H1 (cell line): ENCODE results near the gene PDE8B. TPM values are rescaled to one million over a fixed set of nuclear protein-coding genes. Genes with fewer than 3 reads are reported as not detected.

ENCODE experiments used
- CTCF ChIA-PET: fragments of 300-600 bp; sonication (Branson Sonifier 250); formaldehyde crosslinking; loops from one replicate; lab custom pipeline; 2021; ENCODE audit not compliant: partially characterized antibody; lab: Charles Lee
- POLR2A ChIA-PET: fragments of 300-600 bp; sonication (Branson Sonifier 250); formaldehyde crosslinking; loops from one replicate; lab custom pipeline; 2021; ENCODE audit warnings: inconsistent platforms; ENCODE audit not compliant: partially characterized antibody; lab: Charles Lee
- DNase-seq, 2 experiments: peaks; one replicate each; pipeline versions ENCODE4 v3.0.0 to v3.0.0-alpha.2; 2010 to 2022; ENCODE audit warnings: low spot score in 2 of 2, low read depth in 1 of 2, mixed read lengths in 1 of 2
- FAIRE-seq: peaks from 2 replicates; lab custom pipeline; 2011; peaks lifted over from hg19 to GRCh38; lab: Jason Lieb, UNC
- H2AFZ ChIP-seq: 2 replicates; pipeline ENCODE4 v1.8.1; 2012; ENCODE audit warnings: low read length, inconsistent platforms
- H2AK5ac ChIP-seq: 2 replicates; pipeline ENCODE4 v1.6.1; 2013; ENCODE audit warnings: low read depth, low read length
- H2BK120ac ChIP-seq: replicated peaks from 2 replicates; pipeline ENCODE3; 2013; ENCODE audit warnings: low read depth, low read length, inconsistent platforms
- H2BK12ac ChIP-seq: 2 replicates; pipeline ENCODE4 v1.6.1; 2013; ENCODE audit warnings: low read depth, low read length
- H2BK15ac ChIP-seq: 2 replicates; pipeline ENCODE4 v1.6.1; 2013; ENCODE audit warnings: low read length
- H2BK20ac ChIP-seq: 2 replicates; pipeline ENCODE4 v1.6.1; 2013; ENCODE audit warnings: low read length
- H2BK5ac ChIP-seq: 2 replicates; pipeline ENCODE4 v1.6.1; 2013; ENCODE audit warnings: low read depth, low read length
- H3K14ac ChIP-seq: 2 replicates; pipeline ENCODE4 v1.6.1; 2013; ENCODE audit warnings: inconsistent platforms; ENCODE audit not compliant: insufficient read length
- H3K18ac ChIP-seq: 2 replicates; pipeline ENCODE4 v1.6.1; 2013; ENCODE audit warnings: low read length; ENCODE audit errors: extremely low read depth
- H3K23ac ChIP-seq: 2 replicates; pipeline ENCODE4 v1.6.1; 2013; ENCODE audit warnings: inconsistent platforms; ENCODE audit not compliant: insufficient read length
- H3K23me2 ChIP-seq: 2 replicates; pipeline ENCODE4 v1.6.1; 2013; ENCODE audit warnings: low read depth, low read length
- H3K27ac ChIP-seq: 2 replicates; pipeline ENCODE4 v1.6.1; 2011; ENCODE audit warnings: low read depth, low read length, inconsistent platforms
- H3K27me3 ChIP-seq, 4 experiments: replicated peaks in 1 of 4; 1 replicate in 1 of 4; 2 replicates in 3 of 4; pipeline versions ENCODE4 v1.6.1 to v1.8.1; 2011 to 2013; ENCODE audit warnings: low read length in 3 of 4, mild to moderate bottlenecking in 3 of 4, inconsistent platforms in 2 of 4, mixed read lengths in 2 of 4, moderate library complexity in 1 of 4; ENCODE audit not compliant: control insufficient read depth in 3 of 4, insufficient read depth in 3 of 4; ENCODE audit errors: extremely low read depth in 1 of 4
- H3K36me3 ChIP-seq, 4 experiments: 2 replicates each; pipeline versions ENCODE4 v1.6.1 to v1.8.1; 2011 to 2013; ENCODE audit warnings: mild to moderate bottlenecking in 4 of 4, low read length in 3 of 4, moderate library complexity in 2 of 4, control low read depth in 1 of 4, inconsistent platforms in 1 of 4; ENCODE audit not compliant: insufficient read depth in 4 of 4, control insufficient read depth in 2 of 4
- H3K4ac ChIP-seq: replicated peaks from 2 replicates; pipeline ENCODE3; 2013; ENCODE audit warnings: low read length, low read depth, mixed read lengths, inconsistent platforms; ENCODE audit not compliant: insufficient read length
- H3K4me1 ChIP-seq, 4 experiments: replicated peaks in 1 of 4; 1 replicate in 1 of 4; 2 replicates in 3 of 4; pipeline versions ENCODE4 v1.6.1 to v1.8.1; 2011 to 2013; ENCODE audit warnings: low read length in 3 of 4, inconsistent platforms in 2 of 4, mixed read lengths in 1 of 4; ENCODE audit not compliant: insufficient read depth in 4 of 4, control insufficient read depth in 3 of 4
- H3K4me2 ChIP-seq, 2 experiments: 2 replicates each; pipeline versions ENCODE4 v1.6.1 to v1.8.1; 2011 to 2013; ENCODE audit warnings: low read depth in 2 of 2, low read length in 2 of 2, control low read depth in 1 of 2, inconsistent platforms in 1 of 2, mild to moderate bottlenecking in 1 of 2; ENCODE audit not compliant: insufficient read depth in 1 of 2
- H3K4me3 ChIP-seq, 4 experiments: fragments of 200-600, 300-600 bp in 1 of 4; sonication (generic), shearing (Covaris generic), sonication (Bioruptor Twin) in 1 of 4; 2 replicates each; pipeline versions ENCODE4 v1.5.1 to v1.8.1; 2011 to 2016; ENCODE audit warnings: low read length in 4 of 4, low read depth in 3 of 4, control low read depth in 2 of 4, inconsistent platforms in 2 of 4, mild to moderate bottlenecking in 2 of 4, mixed read lengths in 1 of 4, moderate library complexity in 1 of 4; ENCODE audit not compliant: insufficient read depth in 2 of 4; ENCODE audit errors: extremely low read depth in 1 of 4
- H3K56ac ChIP-seq: replicated peaks from 2 replicates; pipeline ENCODE3; 2013; ENCODE audit warnings: low read depth, mild to moderate bottlenecking, mixed read lengths, low read length, inconsistent platforms; ENCODE audit not compliant: insufficient read length
- H3K79me1 ChIP-seq: 2 replicates; pipeline ENCODE4 v1.6.1; 2013; ENCODE audit warnings: low read depth, low read length, control low read depth
- H3K79me2 ChIP-seq, 2 experiments: 2 replicates each; pipeline versions ENCODE4 v1.6.1 to v1.8.1; 2012 to 2013; ENCODE audit warnings: low read length in 2 of 2, mild to moderate bottlenecking in 2 of 2, inconsistent platforms in 1 of 2; ENCODE audit not compliant: insufficient read depth in 2 of 2, control insufficient read depth in 1 of 2
- H3K9ac ChIP-seq, 4 experiments: replicated peaks in 1 of 4; 1 replicate in 1 of 4; 2 replicates in 3 of 4; pipeline versions ENCODE4 v1.6.1 to v1.8.1; 2011 to 2013; ENCODE audit warnings: low read depth in 3 of 4, low read length in 3 of 4, control low read depth in 2 of 4, mild to moderate bottlenecking in 2 of 4, moderate library complexity in 2 of 4, inconsistent platforms in 1 of 4; ENCODE audit errors: extremely low read depth in 1 of 4
- H3K9me3 ChIP-seq, 2 experiments: 2 replicates each; pipeline versions ENCODE4 v1.6.1 to v1.8.1; 2012 to 2013; ENCODE audit warnings: mild to moderate bottlenecking in 2 of 2, moderate library complexity in 2 of 2, control low read depth in 1 of 2, inconsistent platforms in 1 of 2, low read depth in 1 of 2, low read length in 1 of 2, mixed read lengths in 1 of 2; ENCODE audit not compliant: insufficient read depth in 2 of 2
- H4K20me1 ChIP-seq, 2 experiments: replicated peaks in 1 of 2; 2 replicates each; pipeline versions ENCODE3 to v1.8.1; 2011 to 2013; ENCODE audit warnings: inconsistent platforms in 2 of 2, low read length in 2 of 2, mild to moderate bottlenecking in 1 of 2; ENCODE audit not compliant: insufficient read depth in 2 of 2, control insufficient read depth in 1 of 2
- H4K5ac ChIP-seq: 2 replicates; pipeline ENCODE4 v1.6.1; 2013; ENCODE audit warnings: low read length, low read depth, mixed read lengths, inconsistent platforms; ENCODE audit not compliant: insufficient read length
- H4K8ac ChIP-seq: 2 replicates; pipeline ENCODE4 v1.8.0; 2013; ENCODE audit warnings: mild to moderate bottlenecking, moderate library complexity, low read length, inconsistent platforms; ENCODE audit not compliant: insufficient read depth; ENCODE audit errors: extremely low read depth
- H4K91ac ChIP-seq: replicated peaks from 2 replicates; pipeline ENCODE3; 2013; ENCODE audit warnings: low read length, mixed read lengths, inconsistent platforms; ENCODE audit not compliant: insufficient read length
- RFX5 ChIP-seq: IDR thresholded peaks from 2 replicates; pipeline ENCODE4 v1.6.1; 2011; ENCODE audit warnings: low read depth, low read length, improper control_type of control experiment, borderline replicate concordance
- SIRT6 ChIP-seq: IDR thresholded peaks from one replicate; pipeline ENCODE4 v1.7.1; 2012; ENCODE audit warnings: low read length, inconsistent platforms
- SP4 ChIP-seq: IDR thresholded peaks from 2 replicates; pipeline ENCODE4 v1.6.1; 2012; ENCODE audit warnings: low read length, inconsistent platforms
- WGBS, 2 experiments: shearing (Covaris generic) in 1 of 2; methylation state at CpG; one replicate each; pipeline versions ENCODE4 v1.1.6 to v1.1.7; 2013 to 2015; ENCODE audit warnings: low lambda C conversion rate in 2 of 2, mixed read lengths in 2 of 2, inconsistent platforms in 1 of 2, low coverage in 1 of 2, missing lambda C conversion rate in 1 of 2; ENCODE audit not compliant: insufficient replicate concordance in 2 of 2, insufficient coverage in 1 of 2, insufficient read length in 1 of 2; ENCODE audit errors: extremely low coverage in 1 of 2, missing lambda C conversion rate in 1 of 2; 5-methylcytosine and 5-hydroxymethylcytosine counted together
- polyA plus RNA-seq, 7 experiments: library from polyadenylated mRNA; depleted of rRNA in 3 of 7; stranded (reverse) in 5 of 7; unstranded in 2 of 7; fragments of >200 nt in 5 of 7; fragments of 200-250 nt in 2 of 7; gene quantifications; 1 replicate in 5 of 7; 2 replicates in 1 of 7; 4 replicates in 1 of 7; pipeline versions ENCODE4 v1.2.1 to v1.2.3, GENCODE V29; 2011 to 2013; ENCODE audit warnings: missing spikeins in 2 of 7, mixed read lengths in 2 of 7
- total RNA-seq: library from RNA; stranded (reverse); fragmentation: NEBNext Ultra II Directional; extraction: Animal tissue kit (Norgen Biotek cat#: 25700); gene quantifications from 2 replicates; pipeline ENCODE4 v1.2.1, GENCODE V29; 2021

Gene PDE8B
- total and polyA plus RNA-seq, 2 of the 8 experiments (the other 6 are each of a cell fraction or from before 2014, with no cell fraction given), result 0.32 to 1.1 TPM

DNA sequence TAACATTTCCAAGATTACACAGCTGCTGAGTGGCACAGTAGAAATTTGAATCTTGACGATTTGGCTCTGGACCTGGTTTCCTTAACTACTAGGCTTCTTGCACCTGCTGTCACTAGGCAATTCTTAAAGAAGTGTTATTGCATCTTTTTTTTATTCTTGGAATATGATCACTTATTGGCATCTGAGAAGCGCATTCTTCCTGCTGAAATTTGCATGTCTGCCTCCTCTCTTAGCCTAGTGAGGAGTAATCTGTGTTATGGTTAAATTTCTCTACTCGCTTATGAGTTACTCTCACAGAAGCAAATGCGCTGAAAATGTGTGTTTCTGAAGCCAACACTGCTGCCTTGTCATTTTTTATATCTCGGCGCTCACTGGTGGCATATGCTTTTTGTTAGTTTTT lies 192.3 kb downstream of the PDE8B start:
- ChIA-PET POLR2A (no interaction called here), CTCF (no interaction called here)
- H3K18ac ChIP-seq, result no peak overlapping the region
- no peak overlapping the region for H4K91ac ChIP-seq
- no peak overlapping the region for H3K4me2 ChIP-seq
- no peaks in the 10 kb centered on the region for H3K79me1 ChIP-seq
- no peak overlapping the region for H2BK12ac ChIP-seq
- H3K36me3 ChIP-seq, result no peaks in the 10 kb centered on the region
- H2AK5ac ChIP-seq, result no peak overlapping the region
- H3K4ac ChIP-seq, result no peak overlapping the region
- no peak overlapping the region for H3K4me3 ChIP-seq
- FAIRE-seq, result no peak
- no peaks in the 10 kb centered on the region for H3K79me2 ChIP-seq
- H3K9me3 ChIP-seq, result no peaks in the 10 kb centered on the region
- H4K8ac ChIP-seq, result no peak overlapping the region
- H2BK5ac ChIP-seq, result no peak overlapping the region
- H3K14ac ChIP-seq, result no peak overlapping the region
- H2AFZ ChIP-seq, result no peak overlapping the region
- H3K27me3 ChIP-seq, result no peaks in the 10 kb centered on the region
- no peak overlapping the region for H2BK20ac ChIP-seq
- no peaks in the 10 kb centered on the region for H4K20me1 ChIP-seq
- no peak overlapping the region for H2BK15ac ChIP-seq
- 87% methylated on average over 6 of the region's 6 CpGs; no CpG with 5 or more reads in 1 of the 2 experiments for WGBS, 2 experiments
- no peak overlapping the region for H3K27ac ChIP-seq
- no peak for DNase-seq
- no peak overlapping the region for H3K23ac ChIP-seq
- no peak overlapping the region for H3K9ac ChIP-seq
- no peak overlapping the region for H4K5ac ChIP-seq
- no peaks in the 10 kb centered on the region for H3K4me1 ChIP-seq
- no peak overlapping the region for H3K56ac ChIP-seq
- no peaks in the 10 kb centered on the region for H3K23me2 ChIP-seq
- H2BK120ac ChIP-seq, result no peak overlapping the region
- TF ChIP-seq SIRT6 (no peak), RFX5 (no peak), SP4 (no peak)
